ENCODE results near the gene PRR19.

Gene PRR19

GRCh38 chr19:42284066-42284501 is 17.8 kb upstream of the PRR19 start:
- no peak for DNase-seq (ENCODE audit: low read depth)

GRCh38 chr19:42284591-42285341 is 17.2 kb upstream of the PRR19 start:
- DNase-seq (ENCODE audit: low read depth): no peak

GRCh38 chr19:42285541-42285941 is 16.4 kb upstream of the PRR19 start:
- DNase-seq (ENCODE audit: low read depth): no peak

- no peak for DNase-seq (ENCODE audit: low read depth)
Measured at GRCh38 chr19:42285988-42286348, 16.0 kb upstream of the PRR19 start.

GRCh38 chr19:42286349-42287016 is 15.4 kb upstream of the PRR19 start:
- no peak for DNase-seq (ENCODE audit: low read depth)

- no peak for DNase-seq (ENCODE audit: low read depth)
Measured at GRCh38 chr19:42287017-42287826, 14.7 kb upstream of the PRR19 start.

GRCh38 chr19:42287827-42288107 is 14.2 kb upstream of the PRR19 start:
- DNase-seq (ENCODE audit: low read depth): no peak

GRCh38 chr19:42288387-42288786 is 13.5 kb upstream of the PRR19 start:
- no peak for DNase-seq (ENCODE audit: low read depth)

GRCh38 chr19:42288881-42289555 is 12.9 kb upstream of the PRR19 start:
- no peak for DNase-seq (ENCODE audit: low read depth)

GRCh38 chr19:42289556-42290041 is 12.3 kb upstream of the PRR19 start:
- no peak for DNase-seq (ENCODE audit: low read depth)

- DNase-seq (ENCODE audit: low read depth): no peak
Measured at GRCh38 chr19:42290136-42290522, 11.8 kb upstream of the PRR19 start.

GRCh38 chr19:42290523-42291434 is 11.2 kb upstream of the PRR19 start:
- DNase-seq (ENCODE audit: low read depth): no peak

GRCh38 chr19:42291435-42291810 is 10.5 kb upstream of the PRR19 start:
- no peak for DNase-seq (ENCODE audit: low read depth)

GRCh38 chr19:42292042-42292960 is 9.6 kb upstream of the PRR19 start:
- DNase-seq (ENCODE audit: low read depth): no peak

GRCh38 chr19:42292963-42293362 is 9.0 kb upstream of the PRR19 start:
- DNase-seq (ENCODE audit: low read depth): no peak

GRCh38 chr19:42293540-42293939 is 8.4 kb upstream of the PRR19 start:
- no peak for DNase-seq (ENCODE audit: low read depth)

GRCh38 chr19:42293948-42294347 is 8.0 kb upstream of the PRR19 start:
- DNase-seq (ENCODE audit: low read depth): no peak

GRCh38 chr19:42294471-42295137 is 7.3 kb upstream of the PRR19 start:
- DNase-seq (ENCODE audit: low read depth): no peak

- DNase-seq (ENCODE audit: low read depth): no peak
Measured at GRCh38 chr19:42295342-42295741, 6.6 kb upstream of the PRR19 start.
